Amygdala (tissue), 56 donors: ENCODE measurements around the gene CADM2.
A peak's percentile ranks its signal among the peaks of the same experiment; 100 is the strongest.

Experiments used
- DNase-seq, 56 donors: peaks; one replicate each; lab custom pipeline; 2025; lab: John Stamatoyannopoulos, UW

Gene CADM2

DNA sequence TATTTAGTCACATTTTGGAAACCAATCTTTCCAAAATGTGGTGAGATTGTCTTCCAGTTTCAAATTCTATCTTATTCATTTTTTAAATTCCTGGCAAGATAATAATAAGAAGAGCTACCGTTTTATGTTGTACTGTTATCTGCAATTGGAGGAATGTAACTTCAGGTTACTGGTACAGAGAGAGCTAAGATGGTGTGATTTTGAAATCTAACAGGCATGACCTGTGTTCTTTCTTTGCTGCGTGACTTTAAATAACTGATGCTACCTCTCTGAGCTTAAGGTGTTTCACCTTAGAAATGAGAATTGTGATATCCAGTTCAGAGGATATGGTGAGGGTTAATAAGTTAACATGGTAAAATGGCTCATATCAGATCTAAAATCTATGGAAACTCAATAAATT, 21.7 kb downstream of the CADM2 start:
- no peak for DNase-seq

DNA sequence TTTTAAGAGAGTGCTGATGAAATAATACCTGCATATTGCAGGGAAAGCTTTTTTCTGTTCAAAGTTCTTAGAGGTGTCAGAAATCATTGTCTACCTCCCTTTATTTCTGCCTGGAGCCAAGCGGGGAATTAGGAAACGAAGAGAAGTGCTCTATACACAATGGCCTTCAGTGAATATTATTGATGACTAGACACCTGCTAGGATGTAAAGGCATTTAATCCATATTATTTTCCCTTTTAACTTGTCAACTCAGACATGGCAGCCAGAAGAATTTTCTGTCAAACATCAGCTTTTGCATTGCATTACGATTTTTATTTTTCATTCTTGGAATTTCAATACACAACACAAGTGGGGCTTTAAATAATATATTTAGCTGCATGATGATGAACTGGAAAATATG, 24.7 kb downstream of the CADM2 start:
- DNase-seq, result no peak

DNA sequence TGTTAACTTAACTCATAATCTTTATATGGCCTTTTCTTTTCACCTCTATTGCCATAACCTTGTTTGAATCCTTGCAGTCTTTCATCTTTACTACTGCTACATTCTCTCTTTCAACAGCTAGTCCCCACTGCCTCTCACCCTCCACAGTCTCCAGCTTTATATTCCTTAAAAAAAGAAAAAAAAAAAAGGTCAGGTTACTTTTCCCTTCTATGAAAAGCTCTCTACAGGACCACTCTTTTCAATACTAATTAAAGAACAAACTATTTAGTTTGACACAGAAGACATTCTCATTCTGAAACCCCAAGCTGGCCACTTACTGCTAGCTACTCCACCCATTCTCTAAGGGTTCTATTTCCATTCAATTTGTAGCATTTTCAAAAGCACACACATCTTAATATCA, 25.6 kb downstream of the CADM2 start:
- no peak for DNase-seq

DNA sequence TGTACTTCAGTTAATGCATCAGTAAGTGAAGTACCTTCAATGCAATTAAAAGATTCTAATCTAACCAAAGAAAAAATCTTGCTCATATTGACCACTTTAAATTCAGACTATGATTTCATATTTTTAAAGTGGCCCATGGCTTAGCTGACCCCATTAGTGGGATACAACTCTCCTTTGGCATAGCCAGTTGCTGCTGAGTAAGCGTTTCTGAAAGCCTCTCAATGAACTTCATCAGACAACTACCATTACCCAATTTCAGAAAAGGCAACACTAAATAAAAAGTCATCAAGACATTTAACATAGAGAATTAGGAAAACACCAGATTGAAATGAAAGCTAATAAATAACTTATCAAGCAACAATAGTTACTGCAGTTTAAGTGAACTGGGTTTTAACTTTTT, 27.0 kb downstream of the CADM2 start:
- no peak for DNase-seq

DNA sequence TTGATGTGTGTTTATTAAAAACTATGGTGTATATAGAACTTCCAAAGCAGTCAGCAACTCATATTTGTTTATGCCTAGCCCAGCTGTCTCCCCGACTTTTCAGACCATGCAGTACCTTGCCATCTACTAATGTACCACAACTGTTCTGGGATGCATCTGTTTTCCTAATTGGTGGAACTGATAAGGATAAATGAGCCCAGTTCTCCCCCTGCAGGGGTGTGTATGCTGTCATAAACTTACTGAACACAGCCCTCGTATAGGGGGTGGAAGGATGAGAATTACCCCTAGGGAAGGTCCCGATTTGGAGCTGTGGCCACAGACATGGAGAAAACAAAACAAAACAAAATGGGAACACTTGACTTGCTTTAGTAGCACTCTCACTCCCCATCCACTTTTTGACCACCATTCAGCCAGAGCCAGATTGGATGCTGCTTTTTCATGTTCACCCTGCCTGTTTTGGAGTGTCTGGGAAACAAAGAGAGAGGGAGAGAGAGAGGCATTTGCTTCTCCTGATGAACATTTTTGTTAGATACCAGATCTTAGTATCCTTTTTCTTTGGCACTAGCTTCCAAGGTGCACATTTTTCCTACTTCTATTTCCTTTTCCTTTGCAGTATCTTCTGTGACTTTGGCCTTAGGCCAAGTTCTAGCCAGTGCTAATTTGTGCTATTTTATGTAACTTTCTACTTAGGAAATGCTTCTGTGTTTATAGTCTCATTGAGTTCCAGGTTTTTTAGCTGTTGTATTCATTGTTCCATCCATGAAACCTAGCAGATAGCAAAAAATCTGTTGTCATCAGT, 29.1 kb downstream of the CADM2 start:
- peak in 2 of 56 donors; percentile 11 to 15 for DNase-seq

DNA sequence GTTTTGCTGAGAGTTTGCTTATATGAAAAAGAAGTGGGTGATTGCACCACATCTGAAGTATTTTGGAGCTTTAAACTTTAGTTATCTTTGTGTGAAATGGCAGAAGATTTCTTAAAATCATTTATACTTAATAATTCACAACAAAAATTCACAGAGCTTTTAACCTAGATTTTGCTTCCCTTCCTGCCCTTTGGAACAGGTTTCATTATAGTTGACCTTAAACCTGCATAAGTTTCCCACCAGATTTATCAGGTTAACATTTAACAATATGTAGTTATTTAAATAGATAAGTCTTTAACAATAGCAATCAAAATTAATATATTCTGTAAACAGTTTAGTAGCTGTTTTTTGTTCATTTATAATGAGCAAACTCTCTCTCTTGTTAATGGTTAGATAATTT, 30.3 kb downstream of the CADM2 start:
- no peak for DNase-seq

DNA sequence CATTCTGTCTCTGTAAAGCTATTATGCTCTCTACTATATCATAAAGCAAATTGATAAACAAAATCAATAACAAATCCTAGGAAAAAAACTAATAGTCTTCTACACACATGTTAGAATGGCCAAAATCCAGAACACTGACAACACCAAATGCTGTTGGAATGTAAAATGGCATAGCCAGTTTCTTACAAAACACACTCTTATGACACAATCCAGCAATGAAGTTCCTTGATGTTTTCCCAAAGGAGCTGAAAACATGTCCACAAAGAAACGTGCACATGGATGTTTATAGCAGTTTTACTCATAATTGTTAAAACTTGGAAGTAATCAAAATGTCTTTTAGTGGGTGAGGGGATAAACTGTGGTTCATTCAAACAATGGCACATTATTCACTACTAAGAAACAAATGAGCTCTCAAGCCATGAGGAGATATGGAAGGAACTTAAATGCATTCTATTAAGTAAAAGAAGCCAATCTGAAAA, 32.7 kb downstream of the CADM2 start:
- no peak for DNase-seq

DNA sequence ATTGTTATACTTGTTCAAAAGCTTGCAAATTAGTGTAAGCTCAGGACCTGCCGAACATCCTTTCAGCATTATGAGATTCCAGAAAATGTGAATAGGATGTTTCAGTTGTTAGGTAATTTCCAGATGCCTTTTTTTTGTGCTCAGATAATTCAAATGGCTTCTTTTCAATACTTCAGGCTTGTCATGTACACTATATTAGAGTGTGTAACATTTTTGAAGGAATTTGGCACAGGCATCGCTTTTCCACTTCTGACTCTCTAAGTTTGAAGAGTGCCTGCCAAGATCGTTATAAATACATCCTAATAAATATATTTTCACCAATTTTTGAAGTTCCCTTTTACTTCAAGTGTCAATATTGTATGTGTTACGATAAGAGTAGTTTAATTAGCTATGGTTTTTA, 35.2 kb downstream of the CADM2 start:
- no peak for DNase-seq

DNA sequence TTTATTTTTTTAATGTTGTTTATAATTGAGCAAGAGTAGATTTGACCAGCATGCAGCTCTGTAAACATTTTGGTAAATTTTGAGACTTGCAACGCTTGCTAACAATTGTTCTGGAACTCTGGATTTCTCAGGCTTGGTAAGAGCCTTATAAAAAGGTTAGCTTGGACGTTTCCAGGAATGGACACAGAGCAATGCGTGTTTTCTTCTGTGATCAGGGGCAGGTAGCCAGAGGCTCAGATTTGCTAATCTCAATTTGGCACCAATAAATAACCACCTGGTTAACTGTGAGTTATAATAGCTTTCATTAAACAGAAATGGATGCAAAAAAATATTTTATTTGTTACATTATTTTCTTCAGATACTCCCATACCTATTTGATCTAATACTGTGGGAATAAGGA, 39.8 kb downstream of the CADM2 start:
- DNase-seq, result no peak

DNA sequence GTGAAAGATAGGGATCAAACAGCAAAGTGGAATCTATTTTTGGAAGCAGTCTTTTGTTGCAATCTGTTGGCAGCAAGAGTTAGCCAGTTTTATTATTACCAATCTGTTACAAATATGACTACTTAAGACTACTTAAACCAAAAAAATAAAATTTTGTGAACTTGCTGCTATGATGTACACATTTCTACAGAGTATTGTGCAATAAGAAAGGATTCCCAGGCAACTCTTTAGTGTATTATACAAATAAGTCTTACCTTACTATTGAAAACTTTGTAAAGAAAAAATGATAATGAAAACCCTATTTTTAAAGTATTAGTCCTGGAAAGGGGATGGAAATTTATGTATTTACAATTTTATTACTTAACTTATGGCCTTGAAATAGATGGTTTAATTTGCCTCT, 44.7 kb downstream of the CADM2 start:
- no peak for DNase-seq

DNA sequence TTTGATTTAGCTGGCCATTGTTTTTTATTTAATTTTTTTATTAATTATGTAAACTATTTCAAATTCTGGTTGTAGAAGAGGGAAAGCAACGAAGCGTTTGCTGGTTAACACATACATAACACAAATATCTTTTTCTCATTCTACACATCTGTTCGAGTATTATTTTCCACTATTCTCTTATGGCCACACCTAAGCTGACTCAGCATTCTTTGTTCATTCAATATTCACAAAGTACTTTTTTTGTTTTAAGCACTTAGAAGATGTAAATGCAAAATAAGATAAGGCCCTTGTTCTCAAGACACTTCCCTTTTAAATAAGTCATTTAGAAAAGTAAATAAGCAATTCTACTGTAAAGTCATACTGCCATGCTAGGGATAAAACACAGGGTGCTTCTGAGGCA, 45.4 kb downstream of the CADM2 start:
- DNase-seq, result no peak

DNA sequence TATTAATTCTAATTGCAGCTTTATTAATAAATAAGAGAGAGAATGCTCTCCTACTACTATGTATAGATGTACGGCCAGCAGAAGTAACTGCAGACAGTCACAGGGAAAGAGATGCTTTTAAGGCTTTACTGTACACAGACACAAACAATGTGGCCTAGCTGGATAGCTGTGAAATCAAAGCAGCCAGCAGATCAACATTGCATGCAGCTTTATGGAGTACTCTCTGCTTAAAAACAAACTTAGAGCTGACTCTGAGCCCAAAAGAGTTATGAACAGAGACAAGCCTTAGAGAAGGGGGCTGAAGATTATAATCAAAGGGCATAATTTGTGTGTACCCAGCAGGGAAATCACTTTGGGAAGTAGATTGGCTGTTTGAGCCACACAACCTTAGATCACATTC, 47.2 kb downstream of the CADM2 start:
- DNase-seq, result no peak

DNA sequence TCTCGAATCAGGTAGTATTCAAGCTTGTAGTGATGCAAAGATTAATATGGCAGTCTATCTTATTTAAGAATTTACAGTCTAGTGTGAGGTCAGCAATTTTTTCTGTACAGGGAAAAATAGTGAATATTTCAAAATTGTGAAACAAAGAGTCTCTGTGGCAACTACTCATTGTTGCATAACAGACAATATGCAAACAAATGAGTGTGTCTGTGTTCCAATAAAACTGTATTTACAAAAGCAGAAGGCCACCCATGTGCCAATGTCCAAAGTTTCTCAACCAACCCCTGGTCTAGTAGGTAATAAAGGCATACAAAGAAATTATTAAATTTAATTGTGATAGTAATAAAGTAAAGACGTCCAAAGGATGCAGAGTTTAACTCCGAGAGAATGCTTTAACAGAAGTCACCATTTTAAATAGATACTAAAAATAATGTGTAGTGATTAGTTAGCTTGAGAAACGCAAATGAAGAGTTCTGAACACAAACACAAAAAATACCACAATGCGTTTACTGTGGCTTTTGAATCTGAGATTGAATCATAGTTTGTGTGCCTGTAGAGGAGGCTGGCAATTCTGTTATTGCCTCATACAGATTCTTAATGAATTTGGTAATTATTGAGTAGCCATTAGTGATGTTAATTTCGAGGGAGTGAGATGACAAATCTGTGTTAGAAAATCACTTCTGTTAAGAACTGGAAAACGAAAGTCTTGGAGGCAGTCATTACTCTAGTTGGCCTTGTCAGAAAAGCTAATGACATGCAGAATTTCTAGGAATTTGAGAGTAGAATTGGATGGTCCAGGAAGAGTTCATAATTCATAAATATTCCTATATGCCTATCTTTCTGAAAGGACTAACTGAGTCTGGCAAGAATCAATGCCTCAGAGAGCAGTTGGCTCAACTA, 48.7 kb downstream of the CADM2 start:
- no peak for DNase-seq

DNA sequence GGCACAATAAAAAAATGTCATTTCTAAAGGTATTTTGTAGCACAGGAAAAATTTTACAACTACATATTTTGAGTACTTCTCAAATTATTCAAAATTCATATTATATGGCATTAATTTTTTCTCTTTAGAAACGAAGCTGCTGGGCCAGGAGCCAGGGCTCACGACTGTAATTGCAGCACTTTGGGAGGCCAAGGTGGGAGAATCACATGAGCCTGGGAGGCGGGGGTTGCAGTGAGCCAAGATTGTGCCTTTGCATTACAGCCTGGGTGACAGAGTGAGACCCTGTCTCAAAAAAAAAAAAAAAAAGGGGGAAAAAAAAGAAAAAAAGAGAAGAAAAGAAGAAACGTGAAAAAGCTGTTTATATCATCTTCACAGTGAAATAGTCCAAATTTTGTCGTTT, 62.0 kb downstream of the CADM2 start:
- DNase-seq, result no peak

DNA sequence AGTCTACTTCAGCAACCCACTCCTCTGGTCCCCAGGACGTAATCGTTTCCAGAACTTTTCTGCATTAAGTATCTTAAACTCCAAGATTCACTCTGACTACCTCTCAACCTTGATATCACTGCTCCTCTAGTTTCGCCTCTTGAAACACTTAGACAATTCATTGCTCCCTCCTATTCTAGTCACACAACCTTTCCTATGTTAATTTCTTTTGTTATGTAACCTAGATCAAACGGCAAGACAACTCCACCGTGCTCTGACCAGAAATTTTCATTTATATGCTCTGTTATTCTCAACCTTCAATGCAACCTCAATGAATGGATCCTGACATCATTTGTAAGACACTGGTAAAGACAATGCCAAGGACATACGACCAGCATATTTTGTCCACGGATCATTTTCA, 71.3 kb downstream of the CADM2 start:
- DNase-seq, result no peak

DNA sequence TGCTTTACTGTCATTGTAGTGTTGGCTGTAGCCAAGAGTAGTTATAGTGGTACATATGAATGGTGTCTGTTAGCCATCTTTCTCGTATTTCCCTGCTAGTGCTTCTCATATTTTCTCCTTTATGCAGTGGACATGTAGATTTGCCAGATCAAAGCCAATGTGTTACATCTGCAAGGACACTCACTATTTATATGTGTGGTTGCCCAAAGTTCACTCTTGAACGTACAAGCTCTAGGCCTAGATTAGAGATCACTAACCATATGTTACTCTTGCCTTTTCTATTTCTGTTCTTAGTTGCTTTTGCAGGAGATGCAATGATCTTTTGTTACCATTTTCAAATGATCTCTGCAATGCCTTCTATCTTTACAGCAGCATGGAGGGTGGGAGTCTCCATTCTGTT, 78.4 kb downstream of the CADM2 start:
- no peak for DNase-seq

DNA sequence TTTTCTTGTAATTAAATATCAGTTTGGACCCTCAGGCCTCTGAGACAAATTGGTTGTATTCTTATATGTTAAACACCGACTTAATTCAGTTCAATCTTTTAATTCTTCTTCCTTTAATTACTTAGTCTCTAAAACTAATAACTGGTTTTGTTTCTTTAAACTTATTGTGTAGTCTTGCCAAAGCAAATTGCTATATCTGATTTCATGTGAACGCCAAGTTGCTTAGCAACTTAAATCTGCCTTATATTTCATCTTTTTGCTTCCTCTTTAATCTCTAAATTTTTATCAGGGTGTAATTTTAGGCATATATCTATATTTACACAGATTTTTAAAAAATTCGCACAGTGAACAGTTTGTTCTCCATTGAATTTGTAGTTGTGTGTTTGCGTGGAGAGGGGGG, 82.2 kb downstream of the CADM2 start:
- DNase-seq, result no peak

DNA sequence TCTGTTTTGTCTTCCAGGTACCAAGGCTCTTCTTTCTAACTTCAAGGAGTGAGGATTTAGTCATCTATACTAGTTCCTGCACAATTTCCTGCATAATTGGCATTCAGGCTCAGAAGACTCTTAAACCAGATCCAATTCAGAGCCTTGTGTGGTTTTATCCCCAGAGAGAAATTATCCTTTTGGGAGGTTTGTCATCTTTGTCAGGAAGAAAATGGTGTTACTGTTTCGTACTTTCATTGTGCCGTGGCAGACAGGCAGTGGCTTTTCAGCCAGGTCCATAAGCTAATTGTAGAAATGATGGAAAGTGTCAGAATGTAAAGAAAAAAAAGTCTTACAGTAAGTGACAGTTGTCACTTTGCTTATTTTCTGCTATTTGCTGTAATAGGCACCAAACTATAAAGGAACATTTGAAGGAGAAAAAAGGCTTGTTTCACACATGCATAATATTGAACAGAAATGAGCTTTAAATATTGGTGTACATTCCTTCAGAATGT, 82.8 kb downstream of the CADM2 start:
- DNase-seq, result no peak

DNA sequence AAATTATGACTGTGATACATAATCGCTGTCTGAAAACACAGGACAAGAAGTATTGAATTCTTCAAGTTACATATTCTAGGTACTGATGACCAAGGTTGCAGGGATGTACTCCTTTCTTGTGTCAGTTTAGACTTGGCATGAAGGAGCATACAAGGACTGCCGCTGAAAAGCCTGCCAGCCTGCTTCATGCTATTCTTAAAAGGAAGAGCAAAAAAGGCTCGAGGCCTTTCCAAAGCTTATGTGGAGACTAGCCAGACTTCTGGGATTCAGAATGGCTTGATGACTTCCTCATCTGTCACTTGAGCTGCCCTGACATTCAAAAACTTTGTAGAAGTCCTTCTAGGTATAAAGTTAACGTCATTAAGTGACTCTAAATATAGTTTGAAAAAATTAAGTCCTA, 92.0 kb downstream of the CADM2 start:
- peak in 3 of 56 donors; percentile 1 to 5 (median 2) for DNase-seq

DNA sequence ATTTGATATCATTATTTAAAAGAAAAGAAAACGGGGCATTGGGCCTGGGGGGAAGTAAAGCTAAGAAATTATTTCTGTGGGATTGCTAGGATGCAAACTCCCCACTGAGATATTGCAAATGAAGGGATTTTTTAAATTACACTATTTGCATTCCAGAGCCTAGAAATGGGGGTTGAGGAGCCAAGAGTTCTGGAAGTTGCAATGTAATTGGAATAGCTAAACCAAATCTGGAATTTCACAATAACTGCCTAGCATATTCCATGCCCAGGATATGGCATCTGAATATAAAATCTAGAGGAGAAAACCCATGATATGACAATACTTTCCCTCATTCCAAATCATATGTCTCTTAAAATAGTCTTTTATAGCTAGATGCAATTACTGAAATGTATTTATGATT, 93.0 kb downstream of the CADM2 start:
- no peak for DNase-seq

DNA sequence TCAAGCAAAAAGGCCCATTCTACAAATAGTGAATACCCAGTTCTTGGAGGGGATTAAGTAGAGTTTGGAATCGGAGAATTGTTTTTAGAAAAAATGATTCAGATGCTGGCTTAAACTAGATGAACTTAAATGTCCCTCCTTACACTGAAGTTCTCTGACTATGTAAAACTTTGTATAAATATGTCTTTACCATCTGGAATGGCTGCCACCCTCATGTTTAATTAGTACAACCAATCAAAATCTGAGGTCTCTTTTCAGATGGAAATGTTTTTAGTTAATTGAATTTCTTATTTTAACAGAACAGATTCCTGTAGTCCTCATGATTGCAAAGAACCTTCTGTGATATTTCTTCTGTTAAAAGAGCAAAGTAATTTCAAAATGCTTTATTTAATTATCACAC, 94.8 kb downstream of the CADM2 start:
- DNase-seq, result no peak

DNA sequence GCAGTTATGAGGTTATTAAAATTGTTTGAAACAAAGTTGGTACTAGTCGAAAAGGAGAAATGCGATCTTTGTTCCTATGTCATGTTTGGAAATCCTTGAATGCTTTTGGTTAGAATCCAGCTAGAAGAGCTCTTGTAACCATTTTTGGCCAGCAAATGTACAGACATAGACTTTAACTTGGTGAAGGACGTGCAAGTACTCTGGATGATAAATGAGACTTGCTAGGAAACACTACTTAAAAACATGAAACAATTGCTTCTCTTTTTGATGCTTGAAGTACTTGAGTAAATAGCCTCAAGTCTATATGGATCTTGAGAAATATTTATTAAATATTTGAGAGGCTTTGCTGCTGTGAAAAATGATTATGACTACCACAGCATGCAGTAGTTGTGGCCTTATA, 95.8 kb downstream of the CADM2 start:
- no peak for DNase-seq
